Left lung (tissue), 10 donors: Measurements from ENCODE around the gene VPS52. TPM values are rescaled to one million over a fixed set of nuclear protein-coding genes. Genes with fewer than 3 reads are reported as not detected.

Experiments
- ATAC-seq: fragments of 200-7000 bp; cut with Tn5 transposase; one replicate; pipeline ENCODE4 v1.9.1; 2020; ENCODE audit warnings: moderate library complexity
- DNase-seq, 4 donors: peaks; one replicate each; pipeline ENCODE4 v3.0.0-alpha.2; 2013 to 2020
- H3K27ac ChIP-seq, 2 donors: fragments of 200-600 bp; sonication (generic) in 1 of 2; one replicate each; pipeline versions ENCODE4 v1.5.0 to v1.8.0; 2020 to 2021
- H3K27me3 ChIP-seq, 2 donors: fragments of 200-600 bp; sonication (generic) in 1 of 2; one replicate each; pipeline versions ENCODE4 v1.5.0 to v1.8.0; 2020 to 2021
- H3K36me3 ChIP-seq, 2 donors: fragments of 200-600 bp; sonication (generic) in 1 of 2; one replicate each; pipeline versions ENCODE4 v1.5.0 to v1.8.0; 2020 to 2021
- H3K4me1 ChIP-seq, 2 donors: fragments of 200-600 bp; one replicate each; pipeline ENCODE4 v1.8.0; 2021
- H3K4me3 ChIP-seq, 2 donors: fragments of 200-600 bp; sonication (generic) in 1 of 2; one replicate each; pipeline versions ENCODE4 v1.5.0 to v1.8.0; 2020 to 2021; ENCODE audit warnings: mild to moderate bottlenecking in 1 of 2
- H3K9me3 ChIP-seq, 2 donors: fragments of 200-600 bp; sonication (generic) in 1 of 2; one replicate each; pipeline versions ENCODE4 v1.5.0 to v1.8.0; 2020 to 2021
- intact Hi-C, 2 donors: fragments of 100-400 bp; cut with DNase I; formaldehyde crosslinking; loops; one replicate each; pipeline versions ENCODE4 v1.11.2 to v1.14.2; 2022
- polyA plus RNA-seq, 6 donors: library from polyadenylated mRNA; unstranded; fragments of 120-200 nt; gene quantifications; one replicate each; pipeline ENCODE4 v1.2.1, GENCODE V29; 2013; ENCODE audit not compliant: insufficient read length in 6 of 6
- total RNA-seq, 2 donors: library from RNA; stranded (reverse); fragmentation: NEBNext Ultra II Directional; extraction: Animal tissue kit (Norgen Biotek cat#: 25700); gene quantifications; one replicate each; pipeline ENCODE4 v1.2.1, GENCODE V29; 2021
- TF ChIP-seq, protein P1 (sequence below), 2 donors: fragments of 200-600 bp; sonication (generic) in 1 of 2; IDR thresholded peaks; one replicate each; pipeline versions ENCODE4 v1.5.0 to v1.8.0; 2021; ENCODE audit warnings: antibody characterized with exemption in 2 of 2
- donor health status: DM: no; HTN: yes; CAD: no.
- donor health status: DM: no; HTN: no; CAD: no.

The VPS52 gene
- total and polyA plus RNA-seq, 8 donors = 46.2 to 92.5 (median 84.7) TPM

DNA sequence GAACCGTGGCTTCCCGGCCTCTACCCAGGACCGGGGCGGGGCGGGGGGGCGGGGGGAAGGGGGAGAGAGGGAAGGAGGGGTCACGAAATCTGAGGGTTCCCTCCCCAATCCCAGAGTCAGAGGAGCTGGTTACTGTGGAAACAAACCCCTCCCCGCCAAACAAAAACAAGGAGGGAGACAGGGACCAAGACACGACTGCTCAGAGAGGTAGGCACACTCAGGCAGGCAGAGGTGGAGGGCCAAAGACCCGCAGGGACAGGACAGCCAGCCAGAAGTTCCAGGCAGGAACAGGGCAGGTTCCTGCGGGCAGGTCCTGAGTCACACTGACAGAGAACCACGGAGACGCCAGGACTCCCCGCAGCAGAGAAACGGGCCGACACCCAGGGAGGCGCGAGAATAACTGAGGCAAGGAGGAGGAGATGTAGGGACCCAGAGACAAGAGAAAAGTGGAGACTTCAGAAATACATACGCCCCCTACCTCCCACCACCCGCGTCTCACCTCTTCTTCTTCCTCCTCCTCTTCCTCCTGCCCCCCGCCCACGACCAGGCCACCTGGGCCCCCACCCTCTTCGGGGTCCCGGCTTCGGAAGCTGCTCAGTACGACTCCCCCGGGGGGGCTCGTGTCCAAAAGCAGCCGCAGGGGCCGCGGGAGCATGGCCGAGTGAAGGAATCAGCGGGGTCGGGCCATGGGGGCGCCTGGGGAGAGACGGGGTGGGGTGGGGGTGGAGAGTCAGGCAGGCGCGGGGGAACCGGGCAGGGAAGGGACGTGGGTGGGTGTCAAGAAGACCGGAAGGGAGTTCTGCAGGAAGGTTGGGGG lies 26.5 kb upstream of the VPS52 start:
- TF ChIP-seq, protein P1, sequence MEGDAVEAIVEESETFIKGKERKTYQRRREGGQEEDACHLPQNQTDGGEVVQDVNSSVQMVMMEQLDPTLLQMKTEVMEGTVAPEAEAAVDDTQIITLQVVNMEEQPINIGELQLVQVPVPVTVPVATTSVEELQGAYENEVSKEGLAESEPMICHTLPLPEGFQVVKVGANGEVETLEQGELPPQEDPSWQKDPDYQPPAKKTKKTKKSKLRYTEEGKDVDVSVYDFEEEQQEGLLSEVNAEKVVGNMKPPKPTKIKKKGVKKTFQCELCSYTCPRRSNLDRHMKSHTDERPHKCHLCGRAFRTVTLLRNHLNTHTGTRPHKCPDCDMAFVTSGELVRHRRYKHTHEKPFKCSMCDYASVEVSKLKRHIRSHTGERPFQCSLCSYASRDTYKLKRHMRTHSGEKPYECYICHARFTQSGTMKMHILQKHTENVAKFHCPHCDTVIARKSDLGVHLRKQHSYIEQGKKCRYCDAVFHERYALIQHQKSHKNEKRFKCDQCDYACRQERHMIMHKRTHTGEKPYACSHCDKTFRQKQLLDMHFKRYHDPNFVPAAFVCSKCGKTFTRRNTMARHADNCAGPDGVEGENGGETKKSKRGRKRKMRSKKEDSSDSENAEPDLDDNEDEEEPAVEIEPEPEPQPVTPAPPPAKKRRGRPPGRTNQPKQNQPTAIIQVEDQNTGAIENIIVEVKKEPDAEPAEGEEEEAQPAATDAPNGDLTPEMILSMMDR (IDR thresholded peaks at IDR 0.05) = no peak
- intact Hi-C loops = no loop called here
- DNase-seq = peak; percentile 75 to 86 (median 82)
- Histone ChIP-seq H3K4me1 (peaks cover 12 to 47% of the 10 kb centered on the region in 2 donors), H3K27ac (peak overlapping the region; percentile 97), H3K4me3 (peak overlapping the region; percentile 61 to 65), H3K36me3 (peaks cover 0 to 64% of the 10 kb centered on the region in 2 donors), H3K27me3 (no peaks in the 10 kb centered on the region), H3K9me3 (no peaks in the 10 kb centered on the region)
- peak; percentile 64 for ATAC-seq

DNA sequence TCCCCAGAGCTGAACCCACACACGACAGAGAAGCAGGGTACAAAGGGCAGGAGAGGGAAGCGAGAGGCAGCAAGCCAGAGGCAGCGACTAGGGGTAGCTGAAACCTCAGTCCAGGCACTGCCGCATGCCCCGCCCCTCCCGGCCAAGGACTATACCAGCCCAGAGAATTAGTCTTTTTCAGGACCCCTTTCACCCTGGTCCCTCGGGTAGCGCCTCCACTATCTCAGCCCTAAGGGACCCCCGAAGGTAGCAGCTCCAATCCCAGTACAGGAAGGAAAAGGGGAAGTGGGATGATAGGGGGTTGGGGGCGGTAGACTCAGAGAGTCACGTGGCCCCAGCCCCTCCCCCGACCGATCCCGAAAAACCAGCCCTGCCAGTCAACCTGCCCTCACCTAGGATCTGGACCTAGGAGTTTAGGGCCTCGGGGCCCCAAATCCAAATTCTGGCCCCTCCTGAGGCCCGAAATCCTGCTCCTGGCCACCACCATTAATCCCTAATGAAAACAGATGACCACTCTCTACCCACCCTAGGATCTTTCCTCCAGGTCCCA lies 25.8 kb upstream of the VPS52 start:
- Histone ChIP-seq H3K9me3 (no peaks in the 10 kb centered on the region), H3K4me3 (peak overlapping the region; percentile 61 to 65), H3K27ac (peak overlapping the region; percentile 97), H3K4me1 (peaks cover 12 to 47% of the 10 kb centered on the region in 2 donors), H3K27me3 (no peaks in the 10 kb centered on the region), H3K36me3 (peaks cover 0 to 64% of the 10 kb centered on the region in 2 donors)
- TF ChIP-seq, protein P1 (IDR thresholded peaks at IDR 0.05) = no peak
- intact Hi-C loops = no loop called here
- DNase-seq (peak; percentile 43 to 86 (median 70)), ATAC-seq (peak; percentile 35)

DNA sequence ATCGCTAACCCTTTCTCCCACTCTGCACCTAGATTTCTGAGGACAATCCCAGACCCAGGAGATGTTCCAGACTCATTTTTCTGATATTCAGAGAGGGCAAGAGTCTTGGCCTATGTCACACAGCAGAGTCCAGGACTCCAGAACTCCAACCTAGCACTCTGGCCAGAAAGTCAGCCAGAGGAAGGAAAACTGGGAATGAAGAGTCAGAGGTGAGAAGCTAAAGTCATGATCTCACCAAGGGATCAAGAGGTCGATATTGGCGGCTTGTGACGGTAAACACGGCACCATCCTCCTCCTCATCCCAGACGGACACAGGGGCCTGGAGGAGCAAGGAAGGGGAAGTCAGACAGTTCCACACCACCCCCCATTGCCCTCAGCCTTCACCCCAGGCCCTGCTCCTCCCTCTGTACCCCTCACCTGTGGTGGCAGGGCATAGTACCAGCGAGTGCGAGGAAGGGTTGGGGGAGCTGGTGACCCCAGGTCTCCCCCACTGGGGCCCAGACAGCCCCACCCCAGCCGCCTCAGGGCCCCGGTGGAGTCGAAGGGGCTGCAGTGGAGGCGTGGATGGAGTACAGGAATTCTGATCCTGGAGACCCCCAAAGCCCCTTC lies 25.2 kb upstream of the VPS52 start:
- Histone ChIP-seq H3K9me3 (no peaks in the 10 kb centered on the region), H3K27me3 (no peaks in the 10 kb centered on the region), H3K27ac (peak overlapping the region; percentile 97), H3K4me1 (peaks cover 12 to 47% of the 10 kb centered on the region in 2 donors), H3K4me3 (peak overlapping the region; percentile 61 to 65), H3K36me3 (peaks cover 0 to 64% of the 10 kb centered on the region in 2 donors)
- intact Hi-C loops = no loop called here
- TF ChIP-seq, protein P1 (IDR thresholded peaks at IDR 0.05) = no peak
- no peak for DNase-seq
- no peak for ATAC-seq

DNA sequence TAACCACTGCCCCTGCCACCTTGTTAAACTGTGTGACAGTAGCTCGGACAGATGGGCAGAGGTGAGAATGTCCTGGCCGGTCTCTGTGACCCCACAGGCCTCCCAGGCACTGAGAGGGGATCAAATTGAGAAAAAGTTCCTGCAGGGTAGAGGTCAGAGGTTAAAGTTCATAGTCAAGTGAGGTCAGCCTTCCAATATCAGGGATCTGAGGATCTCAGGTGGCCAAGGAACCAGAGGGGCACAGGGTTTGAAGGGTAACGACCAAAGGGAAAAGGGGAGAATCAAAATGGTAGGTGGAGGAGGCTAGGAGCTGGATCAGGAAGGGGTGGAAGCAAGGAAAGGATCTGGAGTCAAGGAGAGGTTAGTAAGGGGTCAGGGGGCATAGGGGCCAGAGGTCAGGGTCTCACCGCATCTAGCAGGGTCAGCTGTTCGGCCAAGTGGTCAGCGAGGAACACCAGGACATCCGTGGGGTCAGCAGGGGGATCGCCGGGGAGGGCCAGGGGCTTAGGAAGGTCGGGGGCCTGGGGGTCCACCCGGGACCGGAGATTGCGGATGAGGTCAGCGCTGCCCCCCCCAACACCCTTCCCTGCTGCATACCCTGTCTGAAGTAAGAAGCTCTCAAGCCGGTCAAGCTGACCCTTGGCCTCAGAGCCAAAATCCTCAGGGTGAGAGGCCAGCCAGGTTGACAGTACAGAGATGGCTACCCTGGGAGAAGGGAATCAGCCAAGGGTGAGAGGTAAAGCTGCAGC lies 24.1 kb upstream of the VPS52 start:
- DNase-seq = peak in 1 of 4 donors; percentile 76
- Histone ChIP-seq H3K4me1 (peaks cover 12 to 45% of the 10 kb centered on the region in 2 donors), H3K4me3 (no peak overlapping the region), H3K36me3 (peaks cover 0 to 66% of the 10 kb centered on the region in 2 donors), H3K27me3 (no peaks in the 10 kb centered on the region), H3K27ac (no peak overlapping the region), H3K9me3 (no peaks in the 10 kb centered on the region)
- ATAC-seq = no peak
- intact Hi-C loops = no loop called here
- TF ChIP-seq, protein P1 (IDR thresholded peaks at IDR 0.05) = no peak
